GM19328 (cell line): Measurements from ENCODE around the gene TGFBR3.
A peak's percentile ranks its signal among the peaks of the same experiment; 100 is the strongest.

Source experiments
- ATAC-seq: cut with Tn5 transposase; IDR thresholded peaks from one replicate; pipeline ENCODE4 v1.9.1; 2021; ENCODE audit warnings: mild to moderate bottlenecking, moderate library complexity; ENCODE audit not compliant: unreplicated experiment

Gene TGFBR3

DNA sequence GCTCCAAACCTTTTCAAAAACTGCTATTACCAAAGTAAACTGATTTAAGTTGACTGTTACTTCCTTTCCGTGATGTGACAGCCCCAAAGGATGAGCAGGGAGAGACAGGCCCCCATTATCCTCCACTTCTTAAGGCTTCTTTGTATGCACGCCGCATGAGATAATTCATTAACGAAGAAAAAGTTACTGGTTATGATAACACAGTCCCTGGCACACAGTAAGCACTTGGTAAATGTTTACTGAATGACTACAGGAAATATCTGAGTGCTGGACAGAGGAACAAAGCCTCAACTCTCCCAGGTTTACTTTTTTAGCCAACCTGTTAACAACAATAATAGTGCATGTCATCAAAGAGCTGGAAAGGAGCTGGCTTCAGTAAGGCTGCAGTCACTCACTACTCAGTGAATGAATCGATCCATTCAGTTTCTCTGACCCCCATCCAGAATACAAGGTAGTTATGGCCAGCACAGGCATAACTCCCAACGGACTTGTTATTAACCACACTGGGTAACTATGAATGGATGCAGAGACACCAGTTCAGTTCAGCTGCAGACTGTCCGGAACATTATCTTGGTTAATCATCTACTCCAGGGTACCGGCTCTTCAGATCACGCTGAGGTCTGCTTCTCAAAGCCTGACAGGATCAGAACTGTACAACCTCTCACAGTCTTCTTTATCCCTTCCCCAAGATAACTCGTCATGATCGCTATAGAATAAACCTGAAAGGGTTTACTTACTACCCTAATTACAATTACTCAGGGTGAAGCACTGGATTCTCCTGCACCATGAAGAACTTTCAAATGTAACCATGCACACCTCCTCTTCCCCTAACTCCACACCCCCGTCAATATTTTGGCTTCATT, 58.3 kb downstream of the TGFBR3 start:
- no peak for ATAC-seq

DNA sequence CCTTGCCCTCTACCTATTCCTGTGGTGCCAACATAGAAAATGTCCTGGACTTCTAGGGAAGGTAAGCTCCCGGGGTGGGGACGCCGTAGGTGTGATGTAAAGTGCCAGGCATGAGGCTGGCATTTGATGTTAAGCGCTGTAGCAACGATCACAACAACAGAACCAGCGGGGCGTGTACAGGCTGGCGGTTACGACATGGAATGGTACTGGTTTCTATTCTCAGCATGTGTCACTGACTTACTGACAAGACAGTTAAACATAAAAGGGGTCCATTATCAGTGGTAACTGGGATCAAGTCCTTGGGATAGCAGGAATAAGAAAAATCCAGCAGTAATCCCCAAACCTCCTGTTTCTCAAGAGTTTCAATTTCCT, 58.9 kb downstream of the TGFBR3 start:
- no peak for ATAC-seq

DNA sequence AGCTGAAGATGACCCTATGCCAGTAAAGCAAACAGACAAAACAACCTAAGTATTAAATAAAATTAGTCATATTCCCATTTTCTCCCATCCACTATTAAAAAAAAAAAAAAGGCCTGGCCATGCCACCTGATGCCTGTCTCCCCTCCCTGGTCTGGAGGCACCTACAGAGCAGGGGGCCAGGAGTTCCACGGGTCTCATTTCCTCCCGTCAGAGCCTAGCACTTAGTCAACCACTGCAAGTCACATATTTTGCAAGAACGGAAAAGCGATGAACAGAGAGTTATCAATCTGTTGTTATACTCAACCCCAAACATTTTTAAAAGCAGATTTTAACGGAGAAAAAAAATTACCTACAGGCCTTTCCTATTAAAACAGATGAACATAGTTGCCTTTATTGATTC, 59.3 kb downstream of the TGFBR3 start:
- no peak for ATAC-seq

DNA sequence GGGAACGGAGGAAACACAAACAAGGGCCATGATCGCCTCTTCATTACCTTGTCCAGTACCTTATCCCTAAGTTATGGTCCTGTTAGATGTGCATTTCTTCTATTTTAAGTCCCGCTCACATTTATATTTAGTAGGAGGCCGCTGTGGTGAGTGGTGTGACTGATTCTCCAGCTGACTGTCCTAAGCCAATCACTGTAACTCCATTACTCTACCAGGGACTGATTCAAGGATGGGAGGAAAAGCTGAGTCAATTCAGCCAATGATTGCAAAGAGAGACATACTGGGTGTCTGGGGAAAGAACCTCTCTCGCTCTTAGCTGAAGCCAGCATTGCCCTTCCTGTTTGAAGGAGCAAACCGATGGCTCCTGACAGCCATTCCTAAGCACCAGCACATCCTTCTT, 59.7 kb downstream of the TGFBR3 start:
- no peak for ATAC-seq

DNA sequence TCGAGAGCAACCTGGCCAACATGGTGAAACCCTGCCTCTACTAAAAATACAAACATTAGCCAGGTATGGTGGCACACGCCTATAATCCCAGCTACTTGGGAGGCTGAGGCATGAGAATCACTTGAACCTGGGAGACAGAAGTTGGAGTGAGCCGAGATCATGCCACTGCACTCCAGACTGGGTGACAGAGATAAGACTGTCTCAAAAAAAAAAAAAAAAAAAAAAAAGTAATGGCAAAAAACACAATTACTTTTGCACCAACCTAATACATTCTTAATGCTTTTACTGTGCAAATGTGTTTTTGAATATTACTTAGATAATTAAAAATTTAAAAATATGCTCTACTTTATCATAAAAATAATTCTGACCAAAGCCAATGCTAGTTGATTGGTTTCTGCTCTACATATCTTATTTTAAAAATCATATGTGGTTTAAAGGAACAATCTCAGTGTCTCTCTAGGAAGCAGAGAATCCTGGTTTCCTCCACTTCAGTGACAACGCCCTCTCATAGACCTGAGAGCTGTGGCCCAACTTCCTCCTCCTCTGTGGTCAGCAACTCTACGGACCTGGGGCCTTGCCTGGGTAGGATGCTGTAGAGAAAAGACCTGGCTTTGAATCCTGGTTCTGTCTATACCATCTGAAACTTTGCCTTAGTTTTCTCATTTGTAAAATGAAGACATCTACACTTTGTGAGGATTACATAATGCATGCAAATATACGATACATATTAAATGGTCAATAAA, 64.7 kb downstream of the TGFBR3 start:
- no peak for ATAC-seq

DNA sequence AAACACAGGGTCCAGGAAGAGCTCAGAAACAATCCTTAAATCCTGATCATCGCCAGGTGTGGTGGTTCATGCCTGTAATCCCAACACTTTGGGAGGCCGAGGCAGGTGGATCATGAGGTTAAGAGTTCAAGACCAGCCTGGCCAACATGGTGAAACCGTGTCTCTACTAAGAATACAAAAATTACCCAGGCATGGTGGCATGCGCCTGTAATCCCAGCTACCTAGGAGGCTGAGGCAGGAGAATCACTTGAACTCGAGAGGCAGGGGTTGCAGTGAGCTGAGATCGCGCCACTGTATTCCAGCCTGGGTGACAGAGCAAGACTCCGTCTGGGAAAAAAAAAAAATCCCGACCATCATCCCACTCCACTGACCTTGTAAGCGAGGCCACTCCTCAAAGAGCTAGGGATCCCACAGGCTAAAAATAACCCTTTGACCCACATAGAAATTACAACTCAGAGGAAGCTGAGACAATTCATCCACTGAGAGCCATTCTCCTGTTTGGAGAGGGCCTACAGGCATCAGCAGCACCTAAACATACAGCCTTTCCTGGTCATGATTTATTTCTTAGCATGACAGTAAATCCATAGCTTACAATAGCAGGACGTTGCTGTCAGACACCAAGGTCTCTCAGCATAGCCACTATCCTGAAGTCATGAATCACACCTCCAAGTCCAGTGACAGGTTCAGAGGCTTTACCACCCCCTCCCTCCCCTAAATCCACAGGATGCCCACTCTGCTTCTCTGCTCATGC, 66.7 kb downstream of the TGFBR3 start:
- ATAC-seq: no peak

DNA sequence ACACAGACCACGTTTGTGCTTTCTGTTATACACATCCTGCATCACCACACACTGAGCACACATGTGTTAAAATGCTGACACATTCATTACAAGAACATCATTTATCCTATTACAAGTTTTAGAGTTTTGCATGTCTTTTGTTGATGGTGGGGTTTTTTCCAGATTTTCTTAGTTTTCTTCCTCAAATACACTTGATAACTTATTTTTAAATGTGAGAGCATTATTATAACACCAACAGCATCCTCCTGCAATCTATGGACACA, 67.3 kb downstream of the TGFBR3 start:
- ATAC-seq: no peak

DNA sequence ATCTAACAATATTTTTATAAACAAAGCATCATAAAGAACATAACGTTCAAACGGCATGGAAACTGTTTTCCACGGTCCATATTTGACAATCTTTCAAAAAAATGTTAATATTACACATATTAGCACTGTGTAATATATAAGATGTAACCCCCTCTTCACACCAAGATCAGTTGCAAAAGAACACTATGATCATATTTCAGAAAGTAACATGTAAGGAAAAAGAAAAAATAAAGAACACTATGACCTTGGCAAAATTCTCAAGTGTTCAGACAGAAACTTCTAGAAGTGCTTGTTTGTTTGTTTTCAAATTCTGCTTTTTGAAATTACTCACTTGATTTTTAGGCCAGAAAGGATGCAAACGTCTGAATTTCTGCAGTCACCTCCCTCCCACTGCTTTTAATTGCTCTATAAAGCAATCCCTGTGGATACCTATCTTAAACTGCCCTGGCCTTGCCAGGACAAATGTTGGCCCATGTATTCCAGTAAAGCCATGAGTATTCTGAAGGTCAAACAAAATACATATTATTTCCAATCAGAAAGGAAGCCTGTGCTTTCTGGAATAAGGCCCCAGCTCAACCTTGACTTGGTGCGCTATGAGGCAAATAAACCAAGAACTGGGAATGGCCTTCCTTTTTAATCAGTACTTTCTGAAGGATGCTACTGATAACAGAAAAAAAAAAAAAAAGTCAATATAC, 68.6 kb downstream of the TGFBR3 start:
- ATAC-seq: no peak

DNA sequence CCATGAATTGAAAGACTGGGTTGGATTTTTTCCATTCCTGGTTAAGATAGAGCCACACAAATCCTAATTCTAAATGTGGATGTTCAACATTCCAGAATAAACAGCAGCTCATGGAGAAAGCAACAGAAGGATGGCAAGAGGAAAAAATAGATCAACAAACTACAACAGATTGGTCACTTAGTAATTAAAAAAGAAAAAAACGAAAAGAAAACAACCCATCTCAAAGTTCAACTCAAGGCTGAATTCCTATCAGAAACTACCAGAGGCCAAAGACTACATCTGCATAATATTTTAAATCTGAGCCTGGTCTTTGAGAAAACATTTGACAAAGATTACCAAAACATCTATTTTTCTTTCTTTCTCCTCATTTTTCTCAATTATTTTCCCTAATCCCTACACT, 69.9 kb downstream of the TGFBR3 start:
- ATAC-seq: no peak

DNA sequence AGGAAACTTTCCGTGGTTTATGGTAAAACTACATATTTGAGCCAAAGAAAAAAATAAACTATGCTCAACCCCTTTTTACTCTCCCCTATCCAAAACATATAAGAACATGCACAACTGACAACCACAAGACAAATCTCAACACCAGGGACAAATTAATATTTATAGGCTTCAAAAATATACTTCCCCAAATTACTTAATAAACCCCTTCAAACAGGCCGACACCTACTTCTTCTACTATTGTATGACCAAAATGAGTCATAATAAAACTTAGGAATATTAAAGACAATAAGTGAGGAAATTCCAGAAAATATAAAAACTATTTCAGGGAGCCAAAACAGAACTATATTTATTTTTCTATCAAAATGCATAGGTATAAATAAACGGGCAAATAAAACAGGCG, 71.5 kb downstream of the TGFBR3 start:
- no peak for ATAC-seq

DNA sequence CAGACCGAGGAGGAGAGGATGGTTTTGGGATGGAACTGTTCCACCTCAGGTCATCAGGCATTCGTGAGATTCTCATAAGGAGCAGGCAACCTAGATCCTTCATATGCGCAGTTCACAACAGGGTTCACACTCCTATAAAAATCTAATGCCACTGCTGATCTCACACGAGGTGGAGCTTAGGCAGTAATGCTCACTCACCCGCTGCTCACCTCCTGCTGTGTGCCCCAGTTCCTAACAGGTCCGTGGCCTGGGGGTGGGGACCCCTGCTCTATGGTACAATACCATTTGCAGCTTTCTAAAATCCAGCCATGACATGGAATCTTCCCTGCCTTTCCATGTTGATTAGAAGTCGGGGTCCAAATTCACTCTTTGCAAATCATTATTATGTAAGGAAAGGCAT, 72.1 kb downstream of the TGFBR3 start:
- no peak for ATAC-seq

DNA sequence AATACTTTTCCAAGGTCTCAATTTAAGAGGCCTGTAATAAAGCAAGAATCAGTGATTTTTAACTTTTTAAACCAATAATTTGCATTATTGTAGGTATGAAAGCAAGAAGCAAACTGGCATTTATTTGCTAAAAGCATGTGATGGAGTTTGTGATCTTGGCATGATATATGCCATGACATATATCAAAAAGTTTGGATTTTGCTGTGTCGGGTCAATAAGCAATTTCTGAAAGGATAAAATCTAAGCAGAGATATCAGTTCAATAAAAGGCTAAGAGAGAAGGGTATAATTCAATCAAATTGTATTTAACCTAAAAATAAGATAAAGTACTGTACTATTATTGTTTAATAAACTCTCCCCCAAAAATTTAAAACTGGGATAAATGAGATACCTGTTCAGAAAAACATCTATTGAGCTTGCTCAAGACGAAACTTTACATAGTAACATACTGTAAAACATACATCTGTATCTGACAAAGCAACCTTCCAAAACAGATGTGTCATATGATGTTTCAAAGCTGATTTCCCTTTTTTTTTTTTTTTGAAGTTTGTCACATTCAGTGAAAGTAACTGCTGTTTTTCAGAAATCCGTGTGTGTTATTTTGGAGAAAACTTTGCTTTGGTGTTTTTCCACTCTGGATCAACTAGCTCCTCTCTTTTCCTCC, 74.5 kb downstream of the TGFBR3 start:
- no peak for ATAC-seq

DNA sequence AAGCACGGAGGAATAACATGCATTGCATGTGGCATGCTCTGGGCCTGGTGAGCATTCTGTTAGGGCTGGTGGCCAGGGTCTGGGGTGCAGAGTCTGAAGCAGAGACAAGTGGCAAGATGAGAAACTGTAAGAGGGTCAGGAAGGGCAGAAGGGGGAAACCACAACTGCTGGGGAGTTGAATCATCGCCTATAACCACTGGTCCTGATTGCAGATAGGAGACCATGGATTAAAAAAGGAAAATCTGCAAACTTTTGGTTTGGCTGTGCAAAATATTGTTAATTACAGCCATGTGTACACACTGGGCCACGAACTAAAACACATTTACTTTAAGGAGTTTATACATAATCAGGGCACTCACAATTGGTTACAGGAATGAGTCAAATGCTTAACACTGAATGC, 76.6 kb downstream of the TGFBR3 start:
- ATAC-seq: no peak

DNA sequence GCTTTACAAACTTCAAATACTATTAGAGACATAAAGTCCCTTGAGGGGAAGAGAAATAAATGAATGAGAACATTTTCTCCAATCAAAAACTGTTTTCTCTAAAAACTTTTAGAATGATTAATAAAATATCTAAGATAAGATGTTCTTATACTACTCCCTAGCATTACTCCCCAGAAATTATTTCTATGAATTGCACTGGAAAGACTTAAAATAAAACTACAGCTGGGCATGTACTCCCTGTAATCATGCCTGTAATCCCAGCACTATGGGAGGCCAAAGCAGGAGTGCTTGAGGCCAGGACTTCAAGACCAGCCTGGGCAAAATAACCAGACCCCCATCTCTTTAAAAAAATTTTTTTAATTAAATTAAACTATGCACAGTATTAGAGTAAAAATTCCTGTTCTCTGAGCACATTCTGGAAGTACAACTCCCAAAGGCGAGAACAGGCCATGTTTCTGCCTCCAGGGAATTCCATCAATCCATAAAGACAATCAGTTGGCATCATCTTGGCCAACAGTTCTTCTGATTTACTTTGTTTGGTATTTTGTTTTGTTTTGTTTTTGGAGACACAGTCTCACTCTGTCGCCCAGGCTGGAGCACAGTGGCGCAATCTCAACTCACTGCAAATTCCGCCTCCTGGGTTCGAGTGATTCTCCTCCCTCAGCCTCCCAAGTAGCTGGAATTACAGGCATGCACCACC, 77.9 kb downstream of the TGFBR3 start:
- no peak for ATAC-seq

DNA sequence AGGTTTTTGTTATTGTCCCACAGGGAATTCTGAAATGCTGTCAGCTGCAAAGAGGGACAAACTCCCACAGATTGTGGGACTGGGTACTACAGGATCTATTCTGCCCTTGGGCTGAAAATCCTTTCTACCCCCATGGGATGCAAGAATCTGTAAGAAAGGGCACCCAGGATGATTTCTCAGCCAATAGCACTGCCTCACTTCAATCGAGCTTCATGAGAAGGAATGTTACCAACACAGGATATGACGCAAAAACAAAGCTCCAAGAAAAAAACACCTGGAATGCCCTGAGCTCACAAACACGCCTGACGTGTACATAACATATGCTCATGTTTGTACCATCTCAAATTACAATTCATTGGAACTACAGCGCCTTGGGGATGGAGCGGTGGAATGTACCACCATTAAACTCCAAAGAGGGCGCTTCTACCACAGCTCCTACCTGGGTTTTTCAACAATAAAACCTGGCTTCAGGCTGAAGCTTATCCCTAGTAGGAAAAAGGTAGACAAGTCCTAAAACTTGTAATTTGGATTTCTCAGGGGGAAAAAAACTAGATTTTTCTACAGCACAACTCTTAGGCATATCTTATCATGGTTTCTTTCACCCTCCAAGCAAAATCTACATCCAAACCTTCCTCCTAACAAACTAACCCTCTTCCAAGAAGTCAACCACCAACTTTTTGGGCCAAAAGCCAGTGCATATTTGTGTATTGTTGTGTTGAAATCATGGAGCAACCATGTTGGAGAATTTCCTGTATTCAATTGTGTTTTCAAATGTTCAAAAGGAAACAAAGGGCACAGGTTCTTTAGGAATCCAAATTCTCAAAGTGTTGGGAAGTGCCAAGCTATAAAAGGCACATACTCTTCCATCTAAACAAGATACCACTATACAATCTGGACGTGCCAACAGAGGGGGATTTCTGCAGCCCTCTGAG, 78.9 kb downstream of the TGFBR3 start:
- no peak for ATAC-seq

DNA sequence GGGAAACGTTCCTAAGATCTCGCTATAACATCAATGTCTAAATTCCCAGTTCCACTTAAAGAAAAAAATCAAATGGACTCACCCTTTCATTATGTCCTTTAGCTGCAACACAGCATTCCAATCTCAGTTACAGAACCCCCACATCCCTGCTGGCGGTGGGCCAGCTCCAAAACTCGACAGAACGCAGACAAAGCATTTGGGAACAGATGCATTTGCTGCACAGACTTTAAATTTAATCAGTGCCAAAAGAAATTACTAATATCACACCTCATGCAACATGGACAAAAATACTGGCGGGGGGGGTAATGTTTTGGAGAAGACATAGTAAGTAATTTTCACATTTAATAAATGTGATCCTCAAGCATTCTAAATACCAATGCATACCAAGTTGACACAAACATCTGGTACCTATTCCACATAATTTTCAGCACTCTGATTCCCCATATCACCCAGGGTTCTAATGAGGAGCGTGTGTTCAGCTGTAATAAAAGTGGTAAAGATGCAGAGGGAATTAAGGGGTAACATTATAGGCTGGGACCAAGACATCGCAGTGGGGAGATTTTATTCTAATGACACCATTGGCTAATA, 79.7 kb downstream of the TGFBR3 start:
- ATAC-seq: no peak

DNA sequence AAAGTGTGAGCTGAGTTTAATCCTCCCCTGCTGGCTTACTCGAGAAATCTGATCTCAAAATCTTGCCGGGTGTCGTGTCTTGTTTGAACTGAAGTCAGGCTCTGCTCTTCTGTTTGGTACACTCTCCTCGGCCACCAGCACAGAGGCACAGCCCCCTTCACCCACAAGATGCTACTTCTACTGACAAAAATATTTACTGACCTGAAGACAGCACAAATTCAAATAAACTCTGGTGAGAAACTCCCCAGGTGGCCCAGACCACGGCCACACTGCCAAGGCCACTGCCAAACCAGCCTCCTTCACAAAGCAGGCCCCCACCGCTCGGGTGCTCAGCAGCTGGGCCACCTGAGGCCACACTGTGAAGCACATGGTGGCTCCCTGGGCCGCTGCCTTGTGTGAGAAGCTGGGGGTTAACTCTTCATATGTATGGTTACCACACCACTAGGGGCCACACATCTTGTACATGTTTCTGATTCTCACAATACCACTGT, 80.6 kb downstream of the TGFBR3 start:
- ATAC-seq: no peak

DNA sequence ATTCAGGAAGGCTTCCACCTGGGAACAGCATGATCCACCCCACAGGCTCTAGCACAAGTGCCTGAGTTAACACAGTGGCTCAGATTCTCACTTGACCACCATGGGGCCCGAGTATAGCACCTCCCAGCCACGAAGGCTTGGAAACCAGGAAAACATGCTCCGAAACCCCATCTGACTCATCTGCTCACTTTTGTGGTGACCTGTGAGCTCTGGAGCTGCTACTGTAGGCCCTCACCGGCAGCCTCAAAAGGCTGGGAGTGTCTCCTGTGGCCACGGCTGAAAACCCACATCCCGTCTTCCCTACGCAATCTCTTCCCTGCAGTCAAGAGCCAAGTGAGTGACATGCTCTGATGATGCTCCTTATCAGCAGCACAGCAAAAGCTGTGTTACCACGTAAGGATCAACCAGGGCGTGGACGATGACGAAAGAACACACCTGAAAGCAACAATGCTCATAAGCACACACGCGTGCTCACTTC, 81.4 kb downstream of the TGFBR3 start:
- peak; percentile 22 for ATAC-seq
